Neural progenitor cell (in vitro differentiated cells): Measurements from ENCODE around the gene KLRC3.

ENCODE experiments used
- CTCF ChIP-seq: fragments of 200-600 bp; sonication (generic); IDR thresholded peaks from 2 replicates; pipeline ENCODE4 v1.5.1; 2017; ENCODE audit warnings: antibody characterized with exemption, mild to moderate bottlenecking
- EZH2 ChIP-seq: fragments of 200-600 bp; sonication (generic); IDR thresholded peaks from 2 replicates; pipeline ENCODE4 v1.6.1; 2017; ENCODE audit warnings: antibody characterized with exemption, mild to moderate bottlenecking, moderate library complexity
- EZH2phosphoT487 ChIP-seq: fragments of 200-600 bp; sonication (generic); IDR thresholded peaks from 2 replicates; pipeline ENCODE4 v1.6.1; 2017; ENCODE audit warnings: antibody characterized with exemption

- TF ChIP-seq EZH2, result no peak
- TF ChIP-seq CTCF, result no peak
- no peak for TF ChIP-seq EZH2phosphoT487
Measured at GRCh38 chr12:10456856-10457255, 36.5 kb upstream of the KLRC3 start.
